WTC11 (cell line): ENCODE measurements around the gene KTI12. TPM values are rescaled to one million over a fixed set of nuclear protein-coding genes. Genes with fewer than 3 reads are reported as not detected.

ENCODE experiments used
- ATAC-seq: fragments of 200-7000 bp; cut with Tn5 transposase; 2 replicates; pipeline ENCODE4 v1.10.0; 2021; ENCODE audit warnings: mild to moderate bottlenecking, moderate library complexity
- CTCF ChIA-PET: fragments of 300-600 bp; sonication (Branson Sonifier 250); formaldehyde crosslinking; loops from one replicate; lab custom pipeline; 2021; ENCODE audit warnings: antibody characterized with exemption; lab: Charles Lee
- POLR2A ChIA-PET: fragments of 350-600 bp; sonication (Branson Sonifier 250); formaldehyde crosslinking; loops from one replicate; lab custom pipeline; 2021; ENCODE audit warnings: antibody characterized with exemption; lab: Charles Lee
- DNase-seq: peaks from one replicate; pipeline ENCODE4 v3.0.0; 2021; ENCODE audit warnings: low spot score
- H3K27ac Mint-ChIP-seq: 2 replicates; pipeline ENCODE4 v1.8.0; 2021; ENCODE audit warnings: mixed read lengths
- H3K27me3 Mint-ChIP-seq: 2 replicates; pipeline ENCODE4 v1.8.0; 2021; ENCODE audit warnings: low read depth, mild to moderate bottlenecking, moderate library complexity, mixed read lengths
- H3K36me3 Mint-ChIP-seq: 2 replicates; pipeline ENCODE4 v1.8.0; 2021; ENCODE audit warnings: mixed read lengths
- H3K4me1 Mint-ChIP-seq: 2 replicates; pipeline ENCODE4 v1.8.0; 2022; ENCODE audit warnings: mixed read lengths
- H3K4me3 Mint-ChIP-seq: 2 replicates; pipeline ENCODE4 v1.8.0; 2021; ENCODE audit warnings: mild to moderate bottlenecking, moderate library complexity, mixed read lengths
- H3K9me3 Mint-ChIP-seq: 2 replicates; pipeline ENCODE4 v1.8.0; 2021; ENCODE audit warnings: mixed read lengths
- ARID4B ChIP-seq: sonication (generic); formaldehyde crosslinking; IDR thresholded peaks from 2 replicates; pipeline ENCODE4 v1.8.0; 2023; ENCODE audit warnings: missing genetic modification reagents, mild to moderate bottlenecking, borderline replicate concordance
- ATF2 ChIP-seq: sonication (generic); formaldehyde crosslinking; IDR thresholded peaks from 2 replicates; pipeline ENCODE4 v1.8.1; 2022; ENCODE audit warnings: low read depth, missing genetic modification reagents, borderline replicate concordance
- CREM ChIP-seq: sonication (generic); formaldehyde crosslinking; IDR thresholded peaks from 2 replicates; pipeline ENCODE4 v1.8.1; 2022; ENCODE audit warnings: mild to moderate bottlenecking, missing genetic modification reagents, moderate library complexity
- IRF1 ChIP-seq: sonication (generic); formaldehyde crosslinking; IDR thresholded peaks from 2 replicates; pipeline ENCODE4 v1.8.0; 2023; ENCODE audit warnings: missing genetic modification reagents
- JUN ChIP-seq: sonication (generic); formaldehyde crosslinking; IDR thresholded peaks from 2 replicates; pipeline ENCODE4 v1.8.0; 2023; ENCODE audit warnings: mild to moderate bottlenecking, missing genetic modification reagents
- MLX ChIP-seq: sonication (generic); formaldehyde crosslinking; IDR thresholded peaks from 2 replicates; pipeline ENCODE4 v1.8.1; 2023; ENCODE audit warnings: mild to moderate bottlenecking, missing genetic modification reagents, moderate library complexity
- NFYB ChIP-seq: sonication (generic); formaldehyde crosslinking; conservative IDR thresholded peaks from 2 replicates; pipeline ENCODE4 v1.8.0; 2022; ENCODE audit warnings: low read depth, missing genetic modification reagents
- NR2C2 ChIP-seq: sonication (generic); formaldehyde crosslinking; IDR thresholded peaks from 2 replicates; pipeline ENCODE4 v1.8.0; 2022; ENCODE audit warnings: mild to moderate bottlenecking, missing genetic modification reagents
- OVOL2 ChIP-seq: fragments of 250-450 bp; sonication (Bioruptor Pico); IDR thresholded peaks from 2 replicates; pipeline ENCODE4 v1.9.0; 2021; ENCODE audit warnings: mild to moderate bottlenecking, borderline replicate concordance
- PRDM15 ChIP-seq: sonication (generic); formaldehyde crosslinking; IDR thresholded peaks from 2 replicates; pipeline ENCODE4 v1.8.0; 2022; ENCODE audit warnings: missing genetic modification reagents
- PREB ChIP-seq: sonication (generic); formaldehyde crosslinking; IDR thresholded peaks from 2 replicates; pipeline ENCODE4 v1.8.1; 2022; ENCODE audit warnings: mild to moderate bottlenecking, missing genetic modification reagents, moderate library complexity, borderline replicate concordance
- PRRX2 ChIP-seq: fragments of 250-450 bp; sonication (Bioruptor Pico); IDR thresholded peaks from 2 replicates; pipeline ENCODE4 v1.8.0; 2021; ENCODE audit warnings: mild to moderate bottlenecking
- SMAD4 ChIP-seq: sonication (generic); formaldehyde crosslinking; IDR thresholded peaks from 2 replicates; pipeline ENCODE4 v1.8.0; 2022; ENCODE audit warnings: mild to moderate bottlenecking, missing genetic modification reagents
- SP1 ChIP-seq: sonication (generic); formaldehyde crosslinking; conservative IDR thresholded peaks from 2 replicates; pipeline ENCODE4 v1.8.1; 2022; ENCODE audit warnings: missing genetic modification reagents
- TCF7 ChIP-seq: sonication (generic); formaldehyde crosslinking; IDR thresholded peaks from 2 replicates; pipeline ENCODE4 v1.8.0; 2022; ENCODE audit warnings: mild to moderate bottlenecking, low read depth, missing genetic modification reagents, moderate library complexity
- TEAD4 ChIP-seq: sonication (generic); formaldehyde crosslinking; IDR thresholded peaks from 2 replicates; pipeline ENCODE4 v1.8.0; 2022; ENCODE audit warnings: mild to moderate bottlenecking, missing genetic modification reagents
- TP53 ChIP-seq: sonication (generic); formaldehyde crosslinking; IDR thresholded peaks from 2 replicates; pipeline ENCODE4 v1.8.1; 2023; ENCODE audit warnings: mild to moderate bottlenecking, missing genetic modification reagents
- USF2 ChIP-seq: sonication (generic); formaldehyde crosslinking; IDR thresholded peaks from 2 replicates; pipeline ENCODE4 v1.8.1; 2023; ENCODE audit warnings: mild to moderate bottlenecking, missing genetic modification reagents, moderate library complexity
- ZBTB43 ChIP-seq: sonication (generic); formaldehyde crosslinking; IDR thresholded peaks from 2 replicates; pipeline ENCODE4 v1.8.1; 2023; ENCODE audit warnings: mild to moderate bottlenecking, missing genetic modification reagents
- ZMAT4 ChIP-seq: fragments of 250-450 bp; sonication (Bioruptor Pico); IDR thresholded peaks from 2 replicates; pipeline ENCODE4 v1.9.0; 2021; ENCODE audit warnings: mild to moderate bottlenecking
- total RNA-seq: library from RNA; stranded (reverse); gene quantifications from 3 replicates; pipeline ENCODE4 v1.2.3, GENCODE V29; 2021

KTI12 gene
- total RNA-seq, 1 experiment from 2014 or later: 10.1 TPM

- TF ChIP-seq ATF2 (CRISPR knock-in tag) (no peak), TP53 (CRISPR knock-in tag) (no peak), PRDM15 (CRISPR knock-in tag) (no peak), PREB (no peak), NR2C2 (CRISPR knock-in tag) (no peak), SP1 (CRISPR knock-in tag) (no peak), JUN (no peak), OVOL2 (CRISPR knock-in tag) (no peak)
Observed at GRCh38 chr1:52057255-52057654, 23.6 kb upstream of the KTI12 start (continued).

- H3K9me3 Mint-ChIP-seq: no peaks in the 10 kb centered on the region
- H3K4me1 Mint-ChIP-seq: peaks cover 33% of the 10 kb centered on the region
- H3K4me3 Mint-ChIP-seq: peak overlapping the region; percentile 97
- ChIA-PET POLR2A (interaction anchor here (1.0 to 2.3 kb wide), 2 partner anchors 20 to 347 kb away, joined by 4 to 10 read pairs; partner anchors contain the start of genes ORC1 and PRPF38A), CTCF (interaction anchor here (2.6 kb wide), 1 partner anchor 292 kb away, joined by 12 read pairs; no protein-coding TSS in a partner anchor)
- TF ChIP-seq ZMAT4 (CRISPR knock-in tag) (no peak), ARID4B (CRISPR knock-in tag) (no peak), IRF1 (CRISPR knock-in tag) (no peak), MLX (CRISPR knock-in tag) (no peak), ZBTB43 (CRISPR knock-in tag) (no peak), NR2C2 (CRISPR knock-in tag) (no peak), NFYB (no peak), USF2 (CRISPR knock-in tag) (no peak), ATF2 (CRISPR knock-in tag) (no peak), CREM (CRISPR knock-in tag) (no peak), TCF7 (CRISPR knock-in tag) (no peak), SMAD4 (CRISPR knock-in tag) (no peak), TEAD4 (CRISPR knock-in tag) (no peak), PRRX2 (CRISPR knock-in tag) (no peak)
- DNase-seq (no peak), ATAC-seq (no peak)
- H3K27ac Mint-ChIP-seq: peak overlapping the region; percentile 99
- peaks cover 32% of the 10 kb centered on the region for H3K36me3 Mint-ChIP-seq
- no peaks in the 10 kb centered on the region for H3K27me3 Mint-ChIP-seq
Observed at GRCh38 chr1:52056937-52057231, 23.3 kb upstream of the KTI12 start.
